ENCODE measurements around the gene EMC7.
"Not testable (repeated sequence)": the region's sequence is repeated elsewhere in the genome, so short reads cannot be mapped to it uniquely, and the experiment has no call there.

EMC7 gene

DNA sequence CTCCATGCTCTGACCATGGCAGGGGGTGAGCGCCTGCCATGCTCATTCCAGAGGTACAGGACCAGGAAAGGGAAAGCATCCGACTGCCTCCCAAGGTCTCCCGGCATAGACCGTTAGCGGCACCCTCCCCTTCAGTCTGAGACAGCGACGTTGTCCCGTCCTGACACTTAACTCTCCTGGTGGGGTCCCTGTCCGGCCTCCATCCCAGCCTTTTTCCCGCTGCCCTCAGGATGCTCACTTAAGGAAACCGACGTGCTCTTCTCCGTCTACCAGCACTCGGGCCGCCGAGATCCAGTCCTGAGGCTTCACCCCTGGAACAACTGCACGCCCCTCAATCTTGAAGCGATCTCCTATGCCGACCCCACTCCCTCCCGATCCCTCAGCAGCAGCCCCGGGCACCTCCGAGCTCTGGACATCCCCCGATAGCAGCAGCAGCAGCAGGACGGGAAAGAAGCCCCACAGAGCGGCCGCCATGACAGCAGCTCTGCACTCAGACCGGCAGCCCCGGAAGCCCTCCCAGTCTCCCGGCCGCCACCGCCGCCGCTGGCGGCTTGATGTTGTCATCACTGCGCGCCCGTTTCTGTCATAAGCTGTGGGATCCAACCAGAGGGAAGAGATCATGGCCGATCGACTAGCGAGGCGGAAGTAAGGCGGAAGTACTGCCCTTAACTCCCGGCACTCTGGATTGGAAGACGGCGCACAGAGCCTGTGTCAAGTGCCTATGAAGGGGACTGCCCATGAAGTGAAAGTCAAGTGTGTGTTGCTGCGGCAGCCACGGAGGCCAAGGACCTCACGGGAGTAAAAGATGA is at the start of gene EMC7, which contains the start of gene PGBD4:
TSS of gene EMC7 (minus strand) at position 497 of the 809 bp plus-strand sequence. CDS start at position 474, 23 bp downstream.
TSS of gene PGBD4 (plus strand) at position 718 of the 809 bp plus-strand sequence. CDS start 449 bp downstream, outside the sequence.
- DNase-seq: peak; percentile 99

- DNase-seq: no peak
Measured at GRCh38 chr15:34147371-34148140, 45.9 kb upstream of the EMC7 start.

DNA sequence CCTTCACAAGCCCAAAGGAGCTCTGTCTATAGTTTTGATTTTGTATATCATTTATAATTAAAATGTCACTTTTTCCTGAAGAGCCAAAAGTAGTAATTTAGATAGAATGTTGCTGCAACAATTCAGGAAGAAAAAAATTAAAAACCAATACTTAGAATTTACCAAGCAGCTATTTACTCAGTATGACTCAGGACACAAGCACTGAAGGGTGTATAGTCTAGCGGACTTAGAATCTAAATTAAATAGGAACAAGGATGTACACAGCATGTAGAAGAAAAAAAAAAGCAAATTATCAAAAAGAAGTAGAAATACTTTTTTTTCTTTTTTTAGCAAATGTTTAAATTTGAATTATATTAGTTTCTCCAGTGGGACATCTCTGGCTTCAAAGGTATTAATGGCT is 31.8 kb upstream of the EMC7 start:
- no peak for DNase-seq

GRCh38 chr15:34132881-34133280 is 31.2 kb upstream of the EMC7 start:
- no peak for DNase-seq

GRCh38 chr15:34128898-34129297 is 27.2 kb upstream of the EMC7 start:
- no peak for DNase-seq

DNA sequence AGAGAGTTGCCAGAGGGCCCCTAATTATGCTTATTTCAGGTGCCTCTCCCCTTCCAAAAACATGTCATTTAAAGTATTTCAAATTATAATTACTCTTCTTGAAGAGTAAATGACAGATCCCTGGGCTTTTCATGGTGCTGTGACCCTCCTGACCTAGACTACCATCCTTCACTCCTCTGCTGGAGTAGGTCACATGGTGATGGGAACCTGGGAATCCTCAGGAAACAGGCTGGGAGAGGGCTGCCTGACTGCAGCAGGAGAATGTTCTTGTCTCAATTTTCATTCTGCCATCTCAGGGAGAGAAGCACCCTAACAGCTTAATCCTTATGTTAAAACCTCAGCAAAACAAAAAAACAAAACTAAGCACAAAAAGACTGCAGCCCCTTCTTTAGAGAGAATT is 24.9 kb upstream of the EMC7 start:
- DNase-seq: no peak

- no peak for DNase-seq
Measured at GRCh38 chr15:34125945-34126344, 24.3 kb upstream of the EMC7 start.

DNA sequence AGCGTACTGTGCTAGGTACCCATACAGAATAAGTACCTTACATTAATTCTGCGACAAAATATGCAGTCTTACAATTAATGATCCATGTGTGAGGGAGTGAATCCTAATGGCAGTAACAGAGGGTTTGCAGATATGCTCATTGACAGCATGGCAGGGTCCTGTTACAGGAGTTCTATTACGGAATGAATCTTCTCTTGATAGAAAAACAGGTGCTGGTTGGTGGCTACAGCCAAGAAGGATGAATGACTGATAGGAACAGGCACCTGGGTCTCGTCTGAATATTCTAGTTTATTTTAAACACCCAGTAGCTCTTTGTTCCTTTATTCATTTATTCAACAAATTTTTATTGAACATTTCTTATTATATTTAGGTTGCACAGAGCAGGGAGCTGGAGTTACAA is 23.0 kb upstream of the EMC7 start:
- no peak for DNase-seq

DNA sequence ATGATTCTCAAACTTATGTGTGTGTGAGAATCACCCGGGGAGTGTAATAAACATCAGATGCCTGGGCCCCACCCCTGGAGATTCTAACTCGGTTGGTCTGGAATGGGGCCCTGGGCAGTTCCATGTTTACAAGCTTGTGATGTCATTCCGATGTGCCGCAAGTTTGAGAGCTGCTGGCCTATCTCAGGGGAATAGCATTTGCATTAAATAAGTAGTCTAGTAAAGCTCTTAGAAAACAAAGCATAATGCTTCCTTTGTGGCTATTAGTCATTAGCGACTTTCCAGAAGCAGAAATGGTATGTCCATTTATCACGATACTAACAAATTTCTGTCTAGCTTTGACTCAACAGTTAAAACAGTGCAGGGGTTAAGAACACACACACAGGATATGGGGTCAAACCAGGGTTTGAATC is 21.1 kb upstream of the EMC7 start:
- no peak for DNase-seq

DNA sequence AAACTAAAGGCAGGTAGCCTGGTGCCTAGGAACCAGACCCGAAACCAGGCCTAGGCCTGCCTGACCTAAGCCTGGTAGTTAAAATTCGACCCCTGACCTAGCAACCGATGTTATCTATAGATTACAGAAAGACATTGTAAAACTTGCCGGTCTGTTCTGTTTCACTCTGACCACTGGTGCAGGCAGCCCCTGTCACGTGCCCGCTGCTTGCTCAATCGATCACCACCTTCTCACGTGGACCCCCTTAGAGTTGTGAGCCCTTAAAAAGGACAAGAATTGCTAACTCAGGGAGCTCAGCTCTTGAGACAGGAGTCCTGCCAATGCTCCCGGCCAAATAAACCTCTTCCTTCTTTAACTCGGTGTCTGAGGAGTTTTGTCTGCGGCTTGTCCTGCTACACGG is 20.1 kb upstream of the EMC7 start:
- not testable (repeated sequence) for DNase-seq

DNA sequence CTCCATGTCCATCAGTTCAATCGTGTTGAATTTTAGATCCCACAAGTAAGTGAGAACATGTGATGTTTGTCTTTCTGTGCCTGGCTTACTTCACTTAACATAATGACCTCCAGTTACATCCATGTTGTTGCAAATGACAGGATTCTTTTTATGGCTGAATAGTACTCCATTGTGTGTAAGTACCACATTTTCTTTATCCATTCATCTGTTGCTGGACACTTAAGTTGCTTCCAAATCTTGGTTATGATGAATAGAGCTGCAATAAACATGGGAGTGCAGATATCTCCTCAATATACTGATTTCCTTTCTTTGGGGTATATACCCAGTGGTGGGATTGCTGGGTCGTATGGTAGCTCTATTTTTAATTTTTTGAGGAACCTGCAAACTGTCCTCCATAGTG is 18.8 kb upstream of the EMC7 start:
- not testable (repeated sequence) for DNase-seq

GRCh38 chr15:34119291-34119690 is 17.6 kb upstream of the EMC7 start:
- DNase-seq: no peak

DNA sequence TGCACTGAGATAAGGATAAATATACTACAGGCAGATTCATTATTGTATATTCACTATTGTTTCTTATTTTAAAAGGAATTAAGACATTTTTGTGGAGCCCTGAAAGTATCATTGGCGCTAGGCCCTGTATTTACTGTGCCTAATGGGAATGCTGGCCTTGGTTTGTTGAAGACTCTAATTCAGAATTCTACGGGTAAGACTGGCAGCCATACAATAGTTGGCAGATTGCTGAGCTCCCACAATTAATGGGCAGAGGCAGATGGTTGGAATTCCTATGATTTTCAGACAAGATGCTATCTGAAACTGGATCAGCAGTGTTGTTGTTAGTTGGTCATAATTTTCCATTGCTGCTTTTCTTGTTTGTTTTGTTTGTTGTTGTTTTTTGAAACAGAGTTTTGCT is 15.0 kb upstream of the EMC7 start:
- no peak for DNase-seq

- DNase-seq: no peak
Measured at GRCh38 chr15:34114739-34115138, 13.1 kb upstream of the EMC7 start.

DNA sequence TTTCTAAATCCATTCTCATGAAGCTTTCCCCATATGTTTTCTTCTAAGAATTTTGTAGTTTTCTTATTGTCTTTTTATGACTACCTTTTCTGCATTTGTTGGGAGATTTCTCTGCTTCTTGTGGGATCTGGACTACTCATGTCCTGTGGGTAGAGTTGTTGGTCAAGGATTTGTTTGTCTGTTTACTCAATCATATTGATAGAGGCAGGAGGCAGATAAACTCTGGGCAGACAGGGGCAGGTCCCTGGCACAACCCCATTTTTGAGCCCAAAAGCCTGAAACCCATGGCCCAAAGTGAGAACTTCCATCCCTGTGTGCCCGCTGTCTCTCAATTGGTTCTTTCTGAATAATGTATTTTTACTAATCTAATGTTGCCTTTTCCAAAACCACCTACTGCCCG is 12.6 kb upstream of the EMC7 start:
- no peak for DNase-seq

GRCh38 chr15:34111488-34111887 is 9.8 kb upstream of the EMC7 start:
- DNase-seq: no peak

GRCh38 chr15:34109797-34110663 is 8.4 kb upstream of the EMC7 start:
- no peak for DNase-seq

DNA sequence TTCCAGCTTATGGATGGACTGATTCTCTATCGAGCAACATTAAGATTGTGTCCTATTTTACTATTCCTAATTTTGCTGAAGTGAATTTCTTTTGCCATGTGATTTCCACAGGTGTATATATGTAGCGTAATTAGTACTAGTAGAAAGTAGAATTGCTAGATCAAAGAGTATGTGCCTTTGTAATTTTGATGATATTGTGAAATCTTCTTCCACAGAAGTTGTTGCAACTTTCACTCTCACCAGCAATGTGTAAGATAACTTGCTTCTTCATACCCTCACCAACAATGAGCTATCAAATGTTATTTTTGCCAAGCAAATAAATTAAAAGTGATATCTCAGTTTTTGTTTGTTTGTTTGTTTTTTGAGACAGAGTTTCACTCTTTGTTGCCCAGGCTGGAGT is 5.7 kb upstream of the EMC7 start:
- DNase-seq: no peak

DNA sequence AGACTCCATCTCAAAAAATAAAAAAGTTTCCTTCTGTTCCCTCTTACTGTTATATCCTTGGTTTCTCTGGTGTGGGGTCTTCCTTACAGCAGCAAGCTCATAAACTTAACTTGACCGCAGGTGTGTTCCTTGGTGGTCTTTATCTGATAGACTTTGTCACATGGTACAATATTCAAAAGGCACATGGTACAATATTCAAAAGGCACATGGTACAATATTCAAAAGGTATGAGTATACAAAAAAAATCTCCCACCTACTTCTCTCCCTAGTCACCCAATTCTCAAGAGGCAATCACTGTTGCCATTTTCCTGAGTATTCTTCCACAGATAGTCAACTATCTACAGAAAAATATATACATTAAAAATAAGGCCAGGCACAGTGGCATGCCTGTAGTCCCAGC is 4.8 kb upstream of the EMC7 start:
- no peak for DNase-seq

DNA sequence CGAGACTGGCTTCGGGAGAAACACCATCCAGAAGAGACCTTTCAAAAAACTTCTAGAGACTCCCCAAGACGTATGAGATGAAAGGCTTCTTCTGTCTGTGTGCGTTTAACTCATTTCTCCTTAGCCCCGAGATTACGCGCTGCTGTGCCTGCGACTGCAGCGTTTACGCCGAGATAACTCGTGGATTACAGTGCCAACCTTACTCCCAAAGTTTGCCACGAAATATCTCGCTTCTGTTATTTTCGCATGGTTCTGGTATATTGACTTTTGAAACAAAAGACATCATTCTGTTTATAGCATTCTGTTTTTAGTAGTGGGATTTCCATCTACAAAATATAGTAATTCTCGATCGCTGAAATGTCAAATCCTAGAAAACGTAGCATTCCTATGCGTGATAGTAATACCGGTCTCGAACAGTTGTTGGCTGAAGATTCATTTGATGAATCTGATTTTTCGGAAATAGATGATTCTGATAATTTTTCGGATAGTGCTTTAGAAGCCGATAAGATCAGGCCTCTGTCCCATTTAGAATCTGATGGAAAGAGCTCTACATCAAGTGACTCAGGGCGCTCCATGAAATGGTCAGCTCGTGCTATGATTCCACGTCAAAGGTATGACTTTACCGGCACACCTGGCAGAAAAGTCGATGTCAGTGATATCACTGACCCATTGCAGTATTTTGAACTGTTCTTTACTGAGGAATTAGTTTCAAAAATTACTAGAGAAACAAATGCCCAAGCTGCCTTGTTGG is 688 bp upstream of the EMC7 start:
- DNase-seq: no peak

DNA sequence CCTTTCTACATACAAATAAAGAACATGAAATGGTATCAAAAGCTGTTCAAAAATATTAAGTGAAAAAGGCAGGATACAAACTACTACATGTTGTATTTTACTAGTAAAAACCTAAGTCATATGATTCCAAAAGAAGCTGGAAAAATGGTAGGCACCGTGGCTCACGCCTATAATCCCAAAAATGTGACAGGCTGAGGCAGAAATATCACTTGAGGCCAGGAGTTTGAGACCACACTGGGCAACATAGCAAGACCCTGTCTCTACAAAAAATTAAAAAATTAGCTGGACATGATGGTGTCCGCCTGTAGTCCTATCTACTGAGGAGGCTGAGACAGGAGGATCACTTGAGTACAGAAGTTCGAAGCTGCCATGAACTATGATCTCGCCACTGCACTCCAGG is 1.7 kb downstream of the EMC7 start:
- DNase-seq: no peak

DNA sequence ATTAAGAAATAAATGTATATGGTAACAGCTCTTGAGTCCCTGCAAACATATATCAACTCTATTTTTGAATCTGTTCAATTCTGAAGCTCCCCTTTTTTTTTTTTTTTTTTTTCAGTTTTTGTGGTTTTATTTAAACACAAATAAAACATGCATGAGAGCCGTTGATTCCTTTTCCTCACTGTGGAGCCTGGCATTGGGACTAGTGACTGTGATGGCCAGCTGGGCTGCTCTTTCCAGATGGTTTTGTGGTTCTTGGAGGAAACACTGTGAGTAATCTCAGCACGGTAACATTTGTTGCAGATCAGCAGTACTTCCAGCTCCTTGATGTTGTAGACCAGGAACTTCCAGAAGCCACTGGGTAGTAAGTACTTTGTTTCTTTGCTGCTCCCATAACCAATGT is 15.9 kb downstream of the EMC7 start:
- DNase-seq: no peak
